Pancreas (tissue), 10 donors: ENCODE data around the gene GGTA1. TPM values are rescaled to one million over a fixed set of nuclear protein-coding genes. Genes with fewer than 3 reads are reported as not detected.

Experiments used
- ATAC-seq, 4 donors: fragments of 200-7000 bp; cut with Tn5 transposase; one replicate each; pipeline versions ENCODE4 v1.8.0 to v1.9.1; 2020; ENCODE audit warnings: mild to moderate bottlenecking in 4 of 4, moderate library complexity in 4 of 4
- DNase-seq, 6 donors: peaks; one replicate each; pipeline ENCODE4 v3.0.0-alpha.2; 2020
- FAIRE-seq: peaks from 2 replicates; lab custom pipeline; 2012; peaks lifted over from hg19 to GRCh38; lab: Jason Lieb, UNC
- H3K27ac ChIP-seq, 4 donors: fragments of 200-600 bp; sonication (generic); 1 replicate in 3 of 4; 2 replicates in 1 of 4; pipeline versions ENCODE4 v1.5.0 to v1.8.0; 2020
- H3K27me3 ChIP-seq, 4 donors: fragments of 200-600 bp; one replicate each; pipeline ENCODE4 v1.8.0; 2021
- H3K36me3 ChIP-seq, 3 donors: fragments of 200-600 bp; sonication (generic) in 1 of 3; one replicate each; pipeline versions ENCODE4 v1.5.0 to v1.8.0; 2020 to 2021
- H3K4me1 ChIP-seq, 3 donors: fragments of 200-600 bp; one replicate each; pipeline ENCODE4 v1.8.0; 2021
- H3K4me3 ChIP-seq, 4 donors: fragments of 200-600 bp; sonication (generic) in 2 of 4; one replicate each; pipeline versions ENCODE4 v1.5.0 to v1.8.0; 2020 to 2021
- H3K9me3 ChIP-seq, 4 donors: fragments of 200-600 bp; one replicate each; pipeline ENCODE4 v1.8.0; 2021
- WGBS, 2 donors: extraction: QIAGEN DNeasy Blood & Tissue Kit; methylation state at CpG; one replicate each; pipeline ENCODE4 v1.1.7; 2013; 5-methylcytosine and 5-hydroxymethylcytosine counted together
- intact Hi-C, 3 donors: fragments of 100-400 bp; cut with DNase I; formaldehyde crosslinking; loops; one replicate each; pipeline versions ENCODE4 v1.11.1 to v1.14.2; 2022
- polyA plus RNA-seq, 2 donors: library from polyadenylated mRNA; stranded (reverse); fragments of 200-250 nt; gene quantifications; one replicate each; pipeline ENCODE4 v1.2.3, GENCODE V29; 2013
- total RNA-seq, 6 donors: library from RNA; stranded (reverse); fragmentation: NEBNext Ultra II Directional in 4 of 6; extraction: Animal tissue kit (Norgen Biotek cat#: 25700) in 4 of 6; gene quantifications; one replicate each; pipeline versions ENCODE4 v1.2.1 to v1.2.4, GENCODE V29; 2021 to 2023
- TF ChIP-seq, protein P1 (sequence below), 4 donors: fragments of 200-600 bp; sonication (generic) in 3 of 4; IDR thresholded peaks; one replicate each; pipeline versions ENCODE4 v1.5.0 to v1.8.0; 2021; ENCODE audit warnings: antibody characterized with exemption in 4 of 4
- donor health status: healthy with polysubstance abuse.
- donor health status: DM: no; HTN: no; CAD: no; lungs with moderate emphysema.
- donor health status: DM: no; HTN: no; CAD: no.
- donor health status: control.
- donor health status: control.
- donor health status: Bipolar disorder and iron deficiency.
- donor health status: DM: yes; HTN: yes; CAD: no.
- donor health status: DM: no; HTN: no; CAD: no.
- donor health status: DM: no; HTN: no; CAD: no.
- donor health status: DM: yes; HTN: yes; CAD: no.

Gene GGTA1
- total and polyA plus RNA-seq, 8 donors, result 0.14 to 3.6 (median 1.5) TPM

DNA sequence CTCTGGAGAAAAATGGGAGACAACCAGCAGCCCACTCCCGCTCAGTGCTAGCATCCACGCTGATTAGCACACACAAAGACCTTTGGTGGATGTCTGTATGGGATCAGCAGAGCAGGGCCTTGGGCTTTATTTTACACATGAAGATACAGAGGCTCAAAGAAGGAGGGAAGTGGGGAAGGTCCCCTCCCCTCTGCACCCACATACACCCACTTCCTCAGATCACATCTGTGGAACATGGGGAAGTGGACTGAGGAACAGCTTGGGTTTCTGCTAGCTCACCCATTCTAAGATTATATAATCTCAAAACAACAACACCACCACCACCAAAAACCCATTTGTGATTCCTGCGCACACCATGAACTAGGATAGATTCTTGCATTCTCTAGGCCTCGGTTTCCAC, 14.0 kb downstream of the GGTA1 start:
- Histone ChIP-seq H3K9me3 (no peaks in the 10 kb centered on the region), H3K27ac (peak overlapping the region in 2 of 4 donors; percentile 21 to 28), H3K27me3 (no peaks in the 10 kb centered on the region), H3K4me1 (no peaks in the 10 kb centered on the region), H3K4me3 (no peak overlapping the region), H3K36me3 (no peaks in the 10 kb centered on the region)
- WGBS, 2 donors, result 92 to 94% methylated on average over 4 of the region's 4 CpGs
- intact Hi-C loops, result loop anchor here in 1 of 3 donors (10.0 kb wide), 1 partner anchor 59 kb away; no protein-coding TSS in a partner anchor
- TF ChIP-seq, protein P1, sequence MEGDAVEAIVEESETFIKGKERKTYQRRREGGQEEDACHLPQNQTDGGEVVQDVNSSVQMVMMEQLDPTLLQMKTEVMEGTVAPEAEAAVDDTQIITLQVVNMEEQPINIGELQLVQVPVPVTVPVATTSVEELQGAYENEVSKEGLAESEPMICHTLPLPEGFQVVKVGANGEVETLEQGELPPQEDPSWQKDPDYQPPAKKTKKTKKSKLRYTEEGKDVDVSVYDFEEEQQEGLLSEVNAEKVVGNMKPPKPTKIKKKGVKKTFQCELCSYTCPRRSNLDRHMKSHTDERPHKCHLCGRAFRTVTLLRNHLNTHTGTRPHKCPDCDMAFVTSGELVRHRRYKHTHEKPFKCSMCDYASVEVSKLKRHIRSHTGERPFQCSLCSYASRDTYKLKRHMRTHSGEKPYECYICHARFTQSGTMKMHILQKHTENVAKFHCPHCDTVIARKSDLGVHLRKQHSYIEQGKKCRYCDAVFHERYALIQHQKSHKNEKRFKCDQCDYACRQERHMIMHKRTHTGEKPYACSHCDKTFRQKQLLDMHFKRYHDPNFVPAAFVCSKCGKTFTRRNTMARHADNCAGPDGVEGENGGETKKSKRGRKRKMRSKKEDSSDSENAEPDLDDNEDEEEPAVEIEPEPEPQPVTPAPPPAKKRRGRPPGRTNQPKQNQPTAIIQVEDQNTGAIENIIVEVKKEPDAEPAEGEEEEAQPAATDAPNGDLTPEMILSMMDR (IDR thresholded peaks at IDR 0.05), result no peak
- DNase-seq (no peak), ATAC-seq (peak in 3 of 4 donors; percentile 26 to 86 (median 80)), FAIRE-seq (no peak)

DNA sequence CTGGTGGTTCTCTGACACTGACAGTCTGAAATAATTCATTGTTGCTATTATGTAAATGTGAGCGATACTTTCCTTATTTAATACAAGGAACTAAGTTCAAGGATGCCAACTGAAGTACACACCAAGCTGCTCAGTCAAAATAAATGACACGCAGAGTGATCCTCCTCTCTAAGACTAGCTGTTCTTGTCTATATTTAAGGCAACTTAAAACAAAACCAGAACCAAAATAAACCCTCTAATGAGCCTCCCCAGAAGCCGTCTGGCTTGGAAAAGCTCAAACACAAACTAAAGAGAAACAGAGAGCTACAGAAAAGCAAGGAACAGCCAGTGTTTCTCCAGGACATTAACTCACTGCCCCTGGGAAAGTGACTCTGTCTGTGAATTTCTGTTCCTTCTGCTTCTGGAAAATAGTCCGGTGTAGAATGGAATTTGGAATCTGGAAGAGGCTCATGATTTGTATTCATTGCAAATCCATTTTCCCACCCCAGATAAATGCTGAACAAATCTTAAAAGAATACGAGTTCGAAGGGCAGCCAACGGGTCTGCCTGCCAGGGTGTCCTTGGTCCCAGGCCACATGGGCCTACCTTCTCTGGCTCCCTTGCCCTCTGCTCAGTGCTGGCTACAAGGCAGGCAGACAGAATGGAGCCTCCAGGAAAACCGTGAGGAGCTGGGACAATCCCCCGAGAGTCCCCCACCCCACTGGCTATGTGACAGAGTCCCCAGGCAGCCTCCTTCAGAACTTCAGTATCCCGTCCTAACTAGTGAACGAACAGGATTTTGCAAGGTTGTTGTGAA, 14.8 kb downstream of the GGTA1 start:
- intact Hi-C loops, result loop anchor here in 1 of 3 donors (10.0 kb wide), 1 partner anchor 60 kb away; no protein-coding TSS in a partner anchor
- ATAC-seq (peak in 2 of 4 donors; percentile 13 to 20), FAIRE-seq (no peak), DNase-seq (no peak)
- no peaks in the 10 kb centered on the region for H3K36me3 ChIP-seq
- H3K27me3 ChIP-seq, result no peaks in the 10 kb centered on the region
- no peaks in the 10 kb centered on the region for H3K9me3 ChIP-seq
- 63 to 69% methylated on average over 11 of the region's 11 CpGs for WGBS, 2 donors
- H3K27ac ChIP-seq, result peak overlapping the region in 2 of 4 donors; percentile 5 to 12
- H3K4me1 ChIP-seq, result no peaks in the 10 kb centered on the region
- TF ChIP-seq, protein P1 (IDR thresholded peaks at IDR 0.05), result no peak
- no peak overlapping the region for H3K4me3 ChIP-seq

DNA sequence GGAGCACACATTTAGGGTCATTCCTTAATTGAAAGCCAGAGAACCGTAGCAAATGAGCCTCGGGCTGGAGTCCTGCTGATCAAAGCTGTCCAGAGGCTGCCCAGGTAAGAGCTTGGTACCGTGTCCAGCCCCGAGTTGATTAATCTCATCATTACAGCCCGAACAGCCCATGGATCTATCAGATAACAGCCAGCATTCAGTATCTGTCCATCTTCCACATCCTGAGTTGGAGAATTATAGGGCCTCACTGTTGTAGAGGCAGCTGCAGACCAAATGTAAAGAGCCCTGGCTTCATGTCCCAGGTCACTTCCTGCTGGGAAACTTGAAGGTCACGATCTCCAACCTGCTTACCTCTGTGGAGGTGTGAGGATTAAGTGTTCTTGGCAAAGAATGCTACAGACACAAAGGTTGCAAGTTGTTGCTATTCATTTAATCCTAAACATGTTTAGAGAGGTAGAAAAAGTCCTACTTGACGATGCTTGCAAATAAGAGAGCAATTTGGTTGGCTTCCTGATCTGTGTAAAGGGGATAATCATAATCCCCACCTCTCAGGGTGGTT, 16.1 kb downstream of the GGTA1 start:
- Histone ChIP-seq H3K27ac (no peak overlapping the region), H3K27me3 (no peaks in the 10 kb centered on the region), H3K4me3 (no peak overlapping the region), H3K4me1 (no peaks in the 10 kb centered on the region), H3K9me3 (no peaks in the 10 kb centered on the region), H3K36me3 (no peaks in the 10 kb centered on the region)
- no peak for FAIRE-seq
- ATAC-seq, result no peak
- DNase-seq, result no peak
- intact Hi-C loops, result loop anchor here in 1 of 3 donors (10.0 kb wide), 1 partner anchor 61 kb away; no protein-coding TSS in a partner anchor
- TF ChIP-seq, protein P1 (IDR thresholded peaks at IDR 0.05), result no peak
- 71 to 73% methylated on average over 7 of the region's 7 CpGs for WGBS, 2 donors

DNA sequence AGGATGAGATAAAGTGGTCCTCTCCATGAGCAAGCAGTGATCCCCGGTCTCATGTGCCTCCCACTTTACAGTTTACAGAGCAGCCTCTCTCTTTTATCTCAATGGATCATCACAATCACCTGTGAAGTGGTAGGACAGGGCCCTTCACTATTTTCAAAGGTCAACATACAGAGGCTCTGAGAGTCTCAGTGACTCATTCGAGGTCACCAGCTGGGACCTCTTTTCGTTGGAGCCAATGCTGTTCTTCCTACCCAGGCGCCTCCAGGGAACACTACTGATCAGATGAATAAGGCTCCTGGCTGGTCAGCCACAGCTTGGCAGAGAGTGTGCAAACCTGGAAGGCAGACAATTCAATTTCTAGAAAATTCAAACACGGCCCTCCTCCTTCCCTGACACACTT, 16.6 kb downstream of the GGTA1 start:
- Histone ChIP-seq H3K4me3 (no peak overlapping the region), H3K4me1 (no peaks in the 10 kb centered on the region), H3K36me3 (no peaks in the 10 kb centered on the region), H3K9me3 (no peaks in the 10 kb centered on the region), H3K27me3 (no peaks in the 10 kb centered on the region), H3K27ac (no peak overlapping the region)
- ATAC-seq (no peak), FAIRE-seq (no peak), DNase-seq (no peak)
- 68 to 74% methylated on average over 5 of the region's 5 CpGs for WGBS, 2 donors
- TF ChIP-seq, protein P1 (IDR thresholded peaks at IDR 0.05), result no peak
- intact Hi-C loops, result loop anchor here in 1 of 3 donors (10.0 kb wide), 1 partner anchor 62 kb away; no protein-coding TSS in a partner anchor
